CD4-positive, alpha-beta T cell (primary cell): Measurements from ENCODE around the gene LRP11. TPM values are rescaled to one million over a fixed set of nuclear protein-coding genes. Genes with fewer than 3 reads are reported as not detected.

Experiments
- ATAC-seq: fragments of 200-7000 bp; cut with Tn5 transposase; one replicate; pipeline ENCODE4 v1.10.0; 2022; ENCODE audit warnings: mild to moderate bottlenecking; ENCODE audit not compliant: poor library complexity
- CTCF ChIA-PET: fragments of 350-600 bp; sonication (Branson Sonifier 250); formaldehyde crosslinking; loops from one replicate; lab custom pipeline; 2021; ENCODE audit warnings: antibody characterized with exemption, inconsistent platforms; lab: Charles Lee
- POLR2A ChIA-PET: fragments of 350-600 bp; sonication (Branson Sonifier 250); formaldehyde crosslinking; loops from one replicate; lab custom pipeline; 2021; ENCODE audit warnings: antibody characterized with exemption, inconsistent platforms; lab: Charles Lee
- DNase-seq, 14 experiments: peaks; one replicate each; pipeline ENCODE4 v3.0.0-alpha.2; 2013 to 2020; ENCODE audit warnings: mixed read lengths in 2 of 14
- H3K27ac ChIP-seq, 2 donors: one replicate each; pipeline versions ENCODE4 v1.5.1 to v1.7.0; 2013; ENCODE audit warnings: low read length in 2 of 2, low read depth in 1 of 2, mild to moderate bottlenecking in 1 of 2
- H3K27me3 ChIP-seq, 2 experiments: 1 replicate in 1 of 2; 2 replicates in 1 of 2; pipeline versions ENCODE4 v1.6.1 to v1.7.0; 2013; ENCODE audit warnings: low read length in 2 of 2, control low read depth in 1 of 2, mild to moderate bottlenecking in 1 of 2, moderate library complexity in 1 of 2; ENCODE audit not compliant: insufficient read depth in 2 of 2, control insufficient read depth in 1 of 2
- H3K36me3 ChIP-seq: one replicate; pipeline ENCODE4 v1.6.1; 2013; ENCODE audit warnings: low read length, control low read depth; ENCODE audit not compliant: insufficient read depth
- H3K4me1 ChIP-seq: one replicate; pipeline ENCODE4 v1.6.1; 2013; ENCODE audit warnings: low read length, control low read depth; ENCODE audit not compliant: insufficient read depth
- H3K4me3 ChIP-seq: one replicate; pipeline ENCODE4 v1.5.1; 2013; ENCODE audit warnings: mild to moderate bottlenecking, low read length, moderate library complexity
- H3K9me3 ChIP-seq, 2 experiments: 1 replicate in 1 of 2; 2 replicates in 1 of 2; pipeline versions ENCODE4 v1.6.1 to v1.7.0; 2013; ENCODE audit warnings: low read length in 2 of 2, mild to moderate bottlenecking in 2 of 2, control low read depth in 1 of 2, moderate library complexity in 1 of 2; ENCODE audit not compliant: control insufficient read depth in 1 of 2, insufficient read depth in 1 of 2
- H3K27ac Mint-ChIP-seq: one replicate; pipeline ENCODE4 v1.8.0; 2020; ENCODE audit warnings: mixed read lengths
- H3K27me3 Mint-ChIP-seq: one replicate; pipeline ENCODE4 v1.8.0; 2021; ENCODE audit warnings: mixed read lengths
- H3K36me3 Mint-ChIP-seq: one replicate; pipeline ENCODE4 v1.8.0; 2021; ENCODE audit warnings: low read depth, mixed read lengths
- H3K4me1 Mint-ChIP-seq: one replicate; pipeline ENCODE4 v1.8.0; 2021; ENCODE audit warnings: low read depth, mixed read lengths
- H3K4me3 Mint-ChIP-seq: one replicate; pipeline ENCODE4 v1.8.0; 2020; ENCODE audit warnings: mild to moderate bottlenecking, mixed read lengths
- H3K9me3 Mint-ChIP-seq: one replicate; pipeline ENCODE4 v1.8.0; 2020; ENCODE audit warnings: mixed read lengths
- intact Hi-C, 2 experiments: fragments of 100-400 bp; cut with DNase I in 1 of 2; cut with micrococcal nuclease in 1 of 2; formaldehyde crosslinking; loops; one replicate each; pipeline versions ENCODE4 v1.15.1 to v1.9.0; 2023 to 2025; cut with DNase I, micrococcal nuclease
- total RNA-seq, 174 experiments: library from RNA in 2 of 174; stranded (reverse) in 2 of 174; gene quantifications; one replicate each; pipeline ENCODE4 v1.2.3 and lab custom pipeline; 2021 to 2026
- TF ChIP-seq, protein P1 (sequence below): fragments of 200-600 bp; IDR thresholded peaks from one replicate; pipeline ENCODE4 v1.8.0; 2022; ENCODE audit warnings: antibody characterized with exemption, mild to moderate bottlenecking

Gene LRP11
- total RNA-seq, 2 experiments from 2014 or later = 0.75 to 0.99 TPM

DNA sequence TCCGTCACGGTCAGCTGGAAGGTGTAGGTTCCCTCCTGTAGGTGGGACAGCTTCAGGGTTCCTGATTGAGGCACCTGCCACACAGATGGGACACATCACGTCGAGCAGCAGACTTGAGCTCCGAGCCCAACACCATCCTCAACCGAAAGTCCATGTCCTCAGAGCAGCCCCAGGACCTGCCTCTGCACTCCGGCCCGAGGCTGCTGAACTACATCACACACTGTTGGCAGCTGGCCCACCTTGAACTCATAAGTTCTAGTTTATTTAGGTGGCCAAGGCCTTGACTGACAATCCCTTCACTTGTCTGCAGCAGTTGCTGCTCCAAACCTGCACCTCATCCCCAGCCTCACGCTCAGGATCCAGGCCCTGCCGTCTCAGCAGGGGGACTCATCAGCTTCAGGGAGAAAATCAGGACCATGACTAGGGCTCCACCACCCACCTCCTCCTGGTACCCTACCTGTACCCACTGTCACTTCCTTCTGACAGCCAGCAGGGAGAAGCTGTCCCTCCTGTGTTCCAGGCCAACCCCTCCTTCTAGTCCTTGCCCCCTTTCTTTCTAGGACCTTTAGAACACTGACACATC, 21.0 kb downstream of the LRP11 start:
- no peak for DNase-seq
- no peak for ATAC-seq
- POLR2A ChIA-PET = no interaction called here
- H3K36me3 ChIP-seq = no peaks in the 10 kb centered on the region
- Mint-ChIP-seq H3K27me3 (no peaks in the 10 kb centered on the region), H3K4me3 (no peak overlapping the region), H3K9me3 (no peaks in the 10 kb centered on the region), H3K4me1 (no peaks in the 10 kb centered on the region), H3K27ac (no peak overlapping the region), H3K36me3 (no peaks in the 10 kb centered on the region)
- no peak overlapping the region for H3K4me3 ChIP-seq
- H3K27me3 ChIP-seq = no peaks in the 10 kb centered on the region
- H3K9me3 ChIP-seq = no peaks in the 10 kb centered on the region
- intact Hi-C loops = no loop called here
- no peaks in the 10 kb centered on the region for H3K4me1 ChIP-seq
- TF ChIP-seq, protein P1, sequence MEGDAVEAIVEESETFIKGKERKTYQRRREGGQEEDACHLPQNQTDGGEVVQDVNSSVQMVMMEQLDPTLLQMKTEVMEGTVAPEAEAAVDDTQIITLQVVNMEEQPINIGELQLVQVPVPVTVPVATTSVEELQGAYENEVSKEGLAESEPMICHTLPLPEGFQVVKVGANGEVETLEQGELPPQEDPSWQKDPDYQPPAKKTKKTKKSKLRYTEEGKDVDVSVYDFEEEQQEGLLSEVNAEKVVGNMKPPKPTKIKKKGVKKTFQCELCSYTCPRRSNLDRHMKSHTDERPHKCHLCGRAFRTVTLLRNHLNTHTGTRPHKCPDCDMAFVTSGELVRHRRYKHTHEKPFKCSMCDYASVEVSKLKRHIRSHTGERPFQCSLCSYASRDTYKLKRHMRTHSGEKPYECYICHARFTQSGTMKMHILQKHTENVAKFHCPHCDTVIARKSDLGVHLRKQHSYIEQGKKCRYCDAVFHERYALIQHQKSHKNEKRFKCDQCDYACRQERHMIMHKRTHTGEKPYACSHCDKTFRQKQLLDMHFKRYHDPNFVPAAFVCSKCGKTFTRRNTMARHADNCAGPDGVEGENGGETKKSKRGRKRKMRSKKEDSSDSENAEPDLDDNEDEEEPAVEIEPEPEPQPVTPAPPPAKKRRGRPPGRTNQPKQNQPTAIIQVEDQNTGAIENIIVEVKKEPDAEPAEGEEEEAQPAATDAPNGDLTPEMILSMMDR = no peak
- no peak overlapping the region for H3K27ac ChIP-seq
- CTCF ChIA-PET = no interaction called here

DNA sequence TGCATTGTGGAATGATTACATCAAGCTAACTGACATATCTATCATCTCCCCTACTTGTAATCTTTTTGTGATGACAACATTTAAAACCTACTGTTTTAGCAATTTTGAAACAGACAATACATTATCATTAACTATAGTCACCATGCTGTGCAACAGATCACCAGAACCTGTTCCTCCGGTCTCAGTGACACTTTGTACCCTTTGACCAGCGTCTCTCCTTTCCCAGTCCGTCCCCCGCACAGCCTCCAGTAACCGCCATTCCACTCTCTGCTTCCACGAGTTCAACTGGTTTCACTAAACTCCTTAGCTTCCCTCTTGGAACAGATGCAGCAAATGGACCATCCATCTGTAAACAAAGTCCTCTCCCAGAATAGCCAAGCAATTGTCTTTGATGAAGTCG, 21.8 kb downstream of the LRP11 start:
- intact Hi-C loops = no loop called here
- ChIA-PET POLR2A (no interaction called here), CTCF (no interaction called here)
- Mint-ChIP-seq H3K27ac (no peak overlapping the region), H3K36me3 (no peaks in the 10 kb centered on the region), H3K4me1 (no peaks in the 10 kb centered on the region), H3K27me3 (no peaks in the 10 kb centered on the region), H3K4me3 (no peak overlapping the region), H3K9me3 (no peaks in the 10 kb centered on the region)
- no peak for ATAC-seq
- no peaks in the 10 kb centered on the region for H3K9me3 ChIP-seq
- H3K4me3 ChIP-seq = no peak overlapping the region
- no peaks in the 10 kb centered on the region for H3K36me3 ChIP-seq
- H3K4me1 ChIP-seq = no peaks in the 10 kb centered on the region
- TF ChIP-seq, protein P1 = no peak
- H3K27me3 ChIP-seq = no peaks in the 10 kb centered on the region
- H3K27ac ChIP-seq = no peak overlapping the region
- DNase-seq = no peak

DNA sequence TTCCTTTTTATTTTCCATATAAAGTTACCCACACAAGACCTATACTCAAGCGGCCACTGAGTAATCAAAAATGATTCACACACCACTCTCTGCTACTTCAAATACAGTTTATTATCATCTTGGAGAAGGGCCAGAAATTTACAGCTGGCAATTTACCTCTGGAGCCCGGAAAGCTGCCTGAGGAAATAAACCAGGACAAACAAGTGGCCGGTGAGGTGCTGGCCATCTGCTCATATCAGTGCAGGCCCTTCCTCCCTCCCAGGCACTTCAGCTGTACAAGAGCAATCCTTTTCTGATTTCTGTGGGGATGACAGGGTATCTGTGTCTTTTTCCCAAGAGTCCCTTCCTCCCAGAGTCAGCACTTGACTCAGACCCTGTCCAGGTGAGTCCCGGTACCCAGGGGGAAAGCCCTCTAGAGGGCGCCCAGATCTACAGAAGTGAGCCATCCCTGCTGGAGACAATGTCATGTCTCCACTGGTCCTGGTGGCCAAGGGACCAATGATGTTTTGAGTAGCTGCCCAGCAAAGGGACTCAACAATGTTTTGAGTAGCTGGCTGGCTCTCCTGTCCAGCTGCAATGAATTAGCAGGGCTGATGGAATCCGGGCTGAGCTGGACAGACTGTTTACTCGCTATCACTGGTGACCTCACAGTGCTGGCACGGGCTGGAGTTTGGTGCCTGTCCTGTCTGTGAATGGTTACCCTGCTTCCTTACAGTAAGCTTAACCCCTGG, 23.6 kb downstream of the LRP11 start:
- Histone ChIP-seq H3K9me3 (no peaks in the 10 kb centered on the region), H3K27ac (no peak overlapping the region), H3K4me3 (no peak overlapping the region), H3K36me3 (no peaks in the 10 kb centered on the region), H3K4me1 (no peaks in the 10 kb centered on the region), H3K27me3 (no peaks in the 10 kb centered on the region)
- TF ChIP-seq, protein P1 = peak; percentile 55
- CTCF ChIA-PET = interaction anchor here (0.7 to 1.3 kb wide), 2 partner anchors 16 to 176 kb away, joined by 3 read pairs; no protein-coding TSS in a partner anchor
- H3K4me3 Mint-ChIP-seq = no peak overlapping the region
- H3K27me3 Mint-ChIP-seq = no peaks in the 10 kb centered on the region
- peak in 10 of 14 experiments; percentile 5 to 54 (median 40) for DNase-seq
- peak; percentile 41 for ATAC-seq
- H3K9me3 Mint-ChIP-seq = no peaks in the 10 kb centered on the region
- no peak overlapping the region for H3K27ac Mint-ChIP-seq
- H3K36me3 Mint-ChIP-seq = no peaks in the 10 kb centered on the region
- intact Hi-C loops = no loop called here
- no peaks in the 10 kb centered on the region for H3K4me1 Mint-ChIP-seq
- POLR2A ChIA-PET = no interaction called here
